Stomach (tissue), 9 donors: Measurements from ENCODE around the gene PTPRD. TPM values are rescaled to one million over a fixed set of nuclear protein-coding genes. Genes with fewer than 3 reads are reported as not detected.

Experiments used
- DNase-seq, 2 donors: peaks; one replicate each; pipeline versions ENCODE4 v3.0.0 to v3.0.0-alpha.2; 2013 to 2019
- H3K27ac ChIP-seq, 5 donors: fragments of 200-600 bp in 4 of 5; sonication (generic) in 4 of 5; one replicate each; pipeline ENCODE4 v1.5.1; 2013 to 2019; ENCODE audit warnings: mild to moderate bottlenecking in 1 of 5, moderate library complexity in 1 of 5
- H3K27me3 ChIP-seq, 3 donors: fragments of 200-600 bp; sonication (generic); one replicate each; pipeline ENCODE4 v1.5.1; 2017 to 2019; ENCODE audit warnings: mixed run types in 1 of 3
- H3K36me3 ChIP-seq, 4 donors: fragments of 200-600 bp; sonication (generic); 1 replicate in 3 of 4; 2 replicates in 1 of 4; pipeline ENCODE4 v1.5.1; 2016 to 2019
- H3K4me1 ChIP-seq, 4 donors: fragments of 200-600 bp; sonication (generic); one replicate each; pipeline ENCODE4 v1.5.1; 2016 to 2019
- H3K4me3 ChIP-seq, 4 donors: fragments of 200-600 bp; sonication (generic) in 3 of 4; one replicate each; pipeline ENCODE4 v1.5.1; 2016 to 2019; ENCODE audit warnings: mild to moderate bottlenecking in 1 of 4
- H3K9me3 ChIP-seq, 4 donors: fragments of 200-600 bp; sonication (generic); one replicate each; pipeline ENCODE4 v1.5.1; 2016 to 2019
- CTCF ChIP-seq, 7 experiments: fragments of 450-650 bp in 4 of 7; fragments of 200-600 bp in 3 of 7; sonication (generic) in 3 of 7; IDR thresholded peaks; one replicate each; pipeline ENCODE4 v1.5.1; 2016 to 2019; ENCODE audit warnings: antibody characterized with exemption in 7 of 7, control low read depth in 2 of 7, mild to moderate bottlenecking in 1 of 7
- EP300 ChIP-seq: sonication (generic); formaldehyde crosslinking; IDR thresholded peaks from one replicate; pipeline ENCODE4 v1.6.1; 2017; ENCODE audit warnings: antibody characterized with exemption
- POLR2A ChIP-seq, 4 donors: fragments of 450-650 bp; IDR thresholded peaks; one replicate each; pipeline ENCODE4 v1.6.1; 2016; ENCODE audit warnings: antibody characterized with exemption in 4 of 4, control low read depth in 2 of 4, mild to moderate bottlenecking in 1 of 4, moderate library complexity in 1 of 4
- POLR2AphosphoS5 ChIP-seq, 3 donors: sonication (generic); formaldehyde crosslinking; IDR thresholded peaks; one replicate each; pipeline ENCODE4 v1.6.1; 2016; ENCODE audit warnings: antibody characterized with exemption in 3 of 3
- WGBS, 5 donors: extraction: QIAGEN DNeasy Blood & Tissue Kit in 3 of 5; methylation state at CpG; one replicate each; pipeline versions ENCODE4 v1.1.5 to v1.1.7; 2013 to 2018; 5-methylcytosine and 5-hydroxymethylcytosine counted together
- intact Hi-C: fragments of 100-400 bp; cut with DNase I; formaldehyde crosslinking; loops from one replicate; pipeline ENCODE4 v1.15.1; 2023; ENCODE audit warnings: low total_unique reads
- polyA plus RNA-seq, 3 donors: library from polyadenylated mRNA; stranded (reverse); fragments of 200-250 nt; gene quantifications; one replicate each; pipeline ENCODE4 v1.2.3, GENCODE V29; 2013
- total RNA-seq, 5 donors: library from RNA; depleted of rRNA; stranded (reverse); fragments of >200 nt; gene quantifications; one replicate each; pipeline versions ENCODE4 v1.1.0 to v1.2.3, GENCODE V29; 2014 to 2016
- donor health status: healthy with polysubstance abuse.
- donor health status: Bipolar disorder and iron deficiency.
- donor health status: healthy.

Gene PTPRD
- total and polyA plus RNA-seq, 8 donors, result 0.12 to 53.1 (median 1.2) TPM

GRCh38 chr9:9950813-9951212 is 662.0 kb downstream of the PTPRD start:
- no peaks in the 10 kb centered on the region for H3K9me3 ChIP-seq
- TF ChIP-seq POLR2AphosphoS5 (IDR thresholded peaks at IDR 0.05), result no peak
- no peak overlapping the region for H3K4me3 ChIP-seq
- H3K4me1 ChIP-seq, result no peaks in the 10 kb centered on the region
- DNase-seq, result no peak
- no peaks in the 10 kb centered on the region for H3K36me3 ChIP-seq
- H3K27me3 ChIP-seq, result no peaks in the 10 kb centered on the region
- 80 to 96% (median 93%) methylated on average over 1 of the region's 1 CpG for WGBS, 5 donors
- intact Hi-C loops, result no loop called here
- no peak overlapping the region for H3K27ac ChIP-seq

GRCh38 chr9:9949978-9950377 is 662.8 kb downstream of the PTPRD start:
- no peaks in the 10 kb centered on the region for H3K27me3 ChIP-seq
- no peaks in the 10 kb centered on the region for H3K36me3 ChIP-seq
- H3K4me1 ChIP-seq, result no peaks in the 10 kb centered on the region
- H3K27ac ChIP-seq, result no peak overlapping the region
- no peaks in the 10 kb centered on the region for H3K9me3 ChIP-seq
- intact Hi-C loops, result no loop called here
- no peak overlapping the region for H3K4me3 ChIP-seq
- WGBS, 5 donors, result 39 to 59% (median 45%) methylated on average over 4 of the region's 4 CpGs
- TF ChIP-seq POLR2AphosphoS5 (IDR thresholded peaks at IDR 0.05), result no peak
- TF ChIP-seq CTCF (IDR thresholded peaks at IDR 0.05), result no peak
- no peak for TF ChIP-seq POLR2A (IDR thresholded peaks at IDR 0.05)
- no peak for TF ChIP-seq EP300
- DNase-seq, result peak in 1 of 2 donors; percentile 4

- Histone ChIP-seq H3K4me1 (no peaks in the 10 kb centered on the region), H3K9me3 (no peaks in the 10 kb centered on the region), H3K36me3 (no peaks in the 10 kb centered on the region), H3K4me3 (no peak overlapping the region), H3K27me3 (no peaks in the 10 kb centered on the region), H3K27ac (no peak overlapping the region)
- no peak for DNase-seq
- TF ChIP-seq POLR2AphosphoS5 (IDR thresholded peaks at IDR 0.05) (no peak), EP300 (no peak), POLR2A (IDR thresholded peaks at IDR 0.05) (no peak), CTCF (IDR thresholded peaks at IDR 0.05) (no peak)
- WGBS, 5 donors, result 51 to 56% (median 55%) methylated on average over 4 of the region's 4 CpGs
- intact Hi-C loops, result no loop called here
Measured at GRCh38 chr9:9949368-9949767, 663.4 kb downstream of the PTPRD start.

- H3K4me1 ChIP-seq, result no peaks in the 10 kb centered on the region
- H3K27me3 ChIP-seq, result no peaks in the 10 kb centered on the region
- no peak for TF ChIP-seq POLR2AphosphoS5 (IDR thresholded peaks at IDR 0.05)
- TF ChIP-seq CTCF (IDR thresholded peaks at IDR 0.05), result no peak
- no peak for TF ChIP-seq POLR2A (IDR thresholded peaks at IDR 0.05)
- TF ChIP-seq EP300, result no peak
- no peaks in the 10 kb centered on the region for H3K36me3 ChIP-seq
- no peaks in the 10 kb centered on the region for H3K9me3 ChIP-seq
- no peak for DNase-seq
- intact Hi-C loops, result no loop called here
- H3K4me3 ChIP-seq, result no peak overlapping the region
- H3K27ac ChIP-seq, result no peak overlapping the region
Measured at GRCh38 chr9:9945966-9946365, 666.8 kb downstream of the PTPRD start.

- Histone ChIP-seq H3K36me3 (no peaks in the 10 kb centered on the region), H3K9me3 (no peaks in the 10 kb centered on the region), H3K27ac (no peak overlapping the region), H3K4me3 (no peak overlapping the region), H3K4me1 (no peaks in the 10 kb centered on the region), H3K27me3 (no peaks in the 10 kb centered on the region)
- WGBS, 5 donors, result 20 to 24% (median 21%) methylated on average over 5 of the region's 5 CpGs
- no peak for TF ChIP-seq POLR2AphosphoS5 (IDR thresholded peaks at IDR 0.05)
- peak in 5 of 7 experiments; percentile 47 to 89 (median 75) for TF ChIP-seq CTCF (IDR thresholded peaks at IDR 0.05)
- intact Hi-C loops, result no loop called here
- peak; percentile 58 to 89 for DNase-seq
Measured at GRCh38 chr9:9942764-9943424, 669.9 kb downstream of the PTPRD start.
